Mesendoderm (in vitro differentiated cells): ENCODE data around the gene PNLIPRP1.

Experiments
- DNase-seq: peaks from one replicate; pipeline ENCODE4 v3.0.0; 2013
- H2AK5ac ChIP-seq: 2 replicates; pipeline ENCODE4 v1.6.1; 2013; ENCODE audit warnings: low read length, inconsistent platforms
- H2BK120ac ChIP-seq: 2 replicates; pipeline ENCODE4 v1.6.1; 2013; ENCODE audit warnings: low read depth, mild to moderate bottlenecking, low read length, moderate library complexity, mixed read lengths
- H2BK15ac ChIP-seq: replicated peaks from 2 replicates; pipeline ENCODE4 v1.6.1; 2013; ENCODE audit warnings: low read depth, mild to moderate bottlenecking, moderate library complexity
- H2BK5ac ChIP-seq: 2 replicates; pipeline ENCODE4 v1.6.1; 2013; ENCODE audit warnings: low read length, inconsistent platforms
- H3K18ac ChIP-seq: 2 replicates; pipeline ENCODE4 v1.6.1; 2013; ENCODE audit warnings: mild to moderate bottlenecking, low read length, mixed read lengths
- H3K23ac ChIP-seq: one replicate; pipeline ENCODE4 v1.6.1; 2013; ENCODE audit warnings: low read length
- H3K27ac ChIP-seq: 2 replicates; pipeline ENCODE4 v1.5.1; 2013; ENCODE audit warnings: low read depth, mild to moderate bottlenecking, inconsistent platforms, low read length, moderate library complexity
- H3K27me3 ChIP-seq: 2 replicates; pipeline ENCODE4 v1.6.1; 2013; ENCODE audit warnings: low read length, control low read depth, mild to moderate bottlenecking, inconsistent platforms; ENCODE audit not compliant: insufficient read depth, poor library complexity
- H3K36me3 ChIP-seq: 2 replicates; pipeline ENCODE4 v1.6.1; 2013; ENCODE audit warnings: low read length, inconsistent platforms; ENCODE audit not compliant: control insufficient read depth, insufficient read depth
- H3K4ac ChIP-seq: one replicate; pipeline ENCODE4 v1.6.1; 2013; ENCODE audit warnings: low read depth, mild to moderate bottlenecking, low read length, moderate library complexity
- H3K4me1 ChIP-seq: 2 replicates; pipeline ENCODE4 v1.6.1; 2013; ENCODE audit warnings: low read depth, low read length, inconsistent platforms; ENCODE audit not compliant: control insufficient read depth
- H3K4me2 ChIP-seq: 2 replicates; pipeline ENCODE4 v1.6.1; 2013; ENCODE audit warnings: low read length
- H3K4me3 ChIP-seq: 2 replicates; pipeline ENCODE4 v1.5.1; 2013; ENCODE audit warnings: mild to moderate bottlenecking, low read length
- H3K56ac ChIP-seq: one replicate; pipeline ENCODE4 v1.6.1; 2013; ENCODE audit warnings: low read length
- H3K79me1 ChIP-seq: 2 replicates; pipeline ENCODE4 v1.6.1; 2013; ENCODE audit warnings: low read length, inconsistent platforms
- H3K79me2 ChIP-seq: 2 replicates; pipeline ENCODE4 v1.6.1; 2013; ENCODE audit warnings: mild to moderate bottlenecking, low read length; ENCODE audit not compliant: control insufficient read depth, insufficient read depth
- H3K9ac ChIP-seq: 2 replicates; pipeline ENCODE4 v1.6.1; 2013; ENCODE audit warnings: low read length, inconsistent platforms
- H4K5ac ChIP-seq: one replicate; pipeline ENCODE4 v1.6.1; 2013; ENCODE audit warnings: low read length
- H4K8ac ChIP-seq: one replicate; pipeline ENCODE4 v1.6.1; 2013; ENCODE audit warnings: low read depth, mild to moderate bottlenecking, control low read depth, low read length, moderate library complexity
- WGBS: extraction: QIAGEN DNeasy Blood & Tissue Kit; methylation state at CpG from one replicate; pipeline ENCODE4 v1.1.7; 2013; ENCODE audit warnings: low lambda C conversion rate, missing lambda C conversion rate; ENCODE audit not compliant: insufficient coverage; ENCODE audit errors: extremely low coverage; 5-methylcytosine and 5-hydroxymethylcytosine counted together

PNLIPRP1 gene

DNA sequence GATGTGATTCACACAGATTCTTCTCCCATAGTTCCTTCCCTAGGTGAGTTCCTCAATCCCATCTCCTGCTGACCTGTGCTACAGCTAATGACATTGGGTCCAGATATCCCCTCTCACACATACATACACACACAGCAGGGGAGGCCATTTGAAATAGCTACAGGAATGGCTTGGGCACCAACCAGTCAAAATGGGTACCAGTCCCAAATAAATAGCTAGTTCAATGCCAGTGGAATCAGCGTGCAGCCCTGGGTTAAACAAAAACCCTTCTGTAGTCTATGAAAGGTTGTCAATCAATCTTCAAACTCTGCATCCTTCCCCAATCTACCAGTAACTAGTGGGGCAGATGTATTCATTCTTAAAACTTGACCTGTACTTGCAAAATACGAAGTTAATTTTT is 39.3 kb downstream of the PNLIPRP1 start:
- H4K5ac ChIP-seq = no peak overlapping the region

DNA sequence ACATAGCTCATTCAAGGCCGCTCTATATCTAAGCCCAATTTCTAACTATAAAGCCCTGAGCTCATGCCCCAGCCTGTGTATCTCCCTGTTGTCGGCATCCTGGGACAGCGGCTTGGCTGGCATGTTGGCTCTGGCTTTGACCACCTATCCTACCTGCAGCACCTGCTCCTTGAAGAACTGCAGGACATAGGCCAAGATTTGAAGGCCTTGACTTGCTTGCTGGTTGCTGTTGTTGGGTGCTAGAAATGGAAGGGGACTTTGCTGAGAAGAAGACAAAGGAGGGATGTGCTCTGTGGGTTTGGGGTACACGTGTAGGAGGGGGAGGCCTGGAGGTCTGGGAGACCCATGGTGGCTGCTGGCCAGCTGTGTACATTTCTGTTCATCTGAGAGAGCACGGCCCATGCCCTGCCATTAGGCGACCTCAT is 41.1 kb downstream of the PNLIPRP1 start:
- no peaks in the 10 kb centered on the region for H3K79me1 ChIP-seq
- no peak overlapping the region for H4K8ac ChIP-seq
- no peak overlapping the region for H3K56ac ChIP-seq
- no peak overlapping the region for H3K4ac ChIP-seq
- no peak overlapping the region for H2BK15ac ChIP-seq
- no CpG with 5 or more reads among the region's 6 CpGs for WGBS
- no peak overlapping the region for H3K4me3 ChIP-seq
- no peak overlapping the region for H2BK5ac ChIP-seq
- H3K4me1 ChIP-seq = peaks cover 8% of the 10 kb centered on the region
- no peak overlapping the region for H3K18ac ChIP-seq
- no peak overlapping the region for H4K5ac ChIP-seq
- H3K4me2 ChIP-seq = no peak overlapping the region
- H2BK120ac ChIP-seq = no peak overlapping the region
- no peaks in the 10 kb centered on the region for H3K36me3 ChIP-seq
- no peak for DNase-seq
- no peak overlapping the region for H3K27ac ChIP-seq
- no peak overlapping the region for H3K9ac ChIP-seq
- no peak overlapping the region for H2AK5ac ChIP-seq
- no peaks in the 10 kb centered on the region for H3K79me2 ChIP-seq
- H3K23ac ChIP-seq = no peak overlapping the region
- no peaks in the 10 kb centered on the region for H3K27me3 ChIP-seq

More for the DNA sequence above, 39.3 kb downstream of the PNLIPRP1 start:
- Histone ChIP-seq H2BK5ac (no peak overlapping the region), H3K27me3 (no peaks in the 10 kb centered on the region), H3K4me2 (no peak overlapping the region), H3K27ac (no peak overlapping the region), H3K9ac (no peak overlapping the region), H2AK5ac (no peak overlapping the region), H3K23ac (no peak overlapping the region), H3K4me3 (no peak overlapping the region), H3K79me2 (no peaks in the 10 kb centered on the region), H4K8ac (no peak overlapping the region), H3K56ac (no peak overlapping the region), H3K79me1 (no peaks in the 10 kb centered on the region), H3K36me3 (no peaks in the 10 kb centered on the region), H3K4ac (no peak overlapping the region), H2BK15ac (no peak overlapping the region), H2BK120ac (no peak overlapping the region), H3K4me1 (peaks cover 8% of the 10 kb centered on the region), H3K18ac (no peak overlapping the region)
- DNase-seq = no peak
- no CpG with 5 or more reads among the region's 2 CpGs for WGBS

DNA sequence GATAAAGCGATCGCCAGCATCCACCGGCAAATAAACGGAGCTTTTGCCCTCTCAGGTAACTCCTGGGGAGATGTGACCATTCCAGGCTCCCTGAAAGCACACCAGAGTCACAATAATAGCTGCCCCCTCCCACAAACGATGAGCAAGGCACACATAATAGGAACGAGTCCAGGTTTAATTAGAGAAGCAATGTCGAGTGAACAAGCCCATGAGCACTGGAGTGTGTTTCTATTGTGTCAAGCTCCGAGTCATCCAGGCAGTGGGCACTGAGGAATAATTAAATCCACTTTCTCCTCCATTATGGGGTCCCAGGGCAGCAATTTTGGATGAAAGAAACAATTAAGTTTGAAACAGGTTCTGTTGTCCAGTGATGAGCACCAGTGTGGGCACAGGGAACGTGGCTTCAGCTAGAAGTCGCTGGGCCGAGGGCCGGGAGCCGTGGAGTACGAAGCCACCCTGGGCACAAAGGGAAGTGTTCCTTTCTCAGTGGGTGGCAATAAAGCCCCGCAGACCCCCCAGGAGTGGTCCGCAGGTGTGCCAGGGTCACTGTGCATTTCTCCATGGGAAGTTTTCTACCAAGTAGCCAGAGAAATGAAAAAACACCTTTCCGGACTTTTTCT is 41.9 kb downstream of the PNLIPRP1 start:
- H4K8ac ChIP-seq = no peak overlapping the region
- WGBS = no CpG with 5 or more reads among the region's 17 CpGs

DNA sequence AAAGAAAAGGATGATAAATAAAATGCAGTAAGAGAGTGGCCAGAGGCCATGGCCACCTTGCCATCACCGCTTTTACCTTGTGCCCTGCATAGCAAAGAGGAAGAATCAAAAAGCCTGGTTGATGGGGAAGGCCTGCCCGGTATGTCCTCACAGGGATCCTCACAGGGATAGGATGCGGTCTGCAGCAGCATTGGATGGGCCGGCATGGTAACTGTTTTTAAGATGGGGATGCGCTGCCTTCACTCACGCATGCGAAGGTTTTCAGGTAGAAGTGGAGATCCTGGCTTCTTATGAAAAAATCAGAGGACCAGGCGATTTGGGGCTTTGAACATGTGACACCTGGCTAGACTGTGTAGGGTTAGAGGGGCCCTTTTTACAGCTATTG is 42.4 kb downstream of the PNLIPRP1 start:
- WGBS = no CpG with 5 or more reads among the region's 8 CpGs
- Histone ChIP-seq H2BK5ac (no peak overlapping the region), H4K8ac (no peak overlapping the region)

More for the DNA sequence above, 41.9 kb downstream of the PNLIPRP1 start:
- Histone ChIP-seq H3K9ac (no peak overlapping the region), H2BK5ac (no peak overlapping the region), H2AK5ac (no peak overlapping the region), H3K36me3 (no peaks in the 10 kb centered on the region), H3K4me2 (no peak overlapping the region), H2BK15ac (no peak overlapping the region), H3K4me3 (no peak overlapping the region), H3K56ac (no peak overlapping the region), H3K4ac (no peak overlapping the region), H3K27ac (no peak overlapping the region), H4K5ac (no peak overlapping the region), H3K79me1 (no peaks in the 10 kb centered on the region), H2BK120ac (no peak overlapping the region), H3K23ac (no peak overlapping the region), H3K79me2 (no peaks in the 10 kb centered on the region), H3K4me1 (peaks cover 8% of the 10 kb centered on the region), H3K27me3 (no peaks in the 10 kb centered on the region), H3K18ac (no peak overlapping the region)
- DNase-seq = no peak

DNA sequence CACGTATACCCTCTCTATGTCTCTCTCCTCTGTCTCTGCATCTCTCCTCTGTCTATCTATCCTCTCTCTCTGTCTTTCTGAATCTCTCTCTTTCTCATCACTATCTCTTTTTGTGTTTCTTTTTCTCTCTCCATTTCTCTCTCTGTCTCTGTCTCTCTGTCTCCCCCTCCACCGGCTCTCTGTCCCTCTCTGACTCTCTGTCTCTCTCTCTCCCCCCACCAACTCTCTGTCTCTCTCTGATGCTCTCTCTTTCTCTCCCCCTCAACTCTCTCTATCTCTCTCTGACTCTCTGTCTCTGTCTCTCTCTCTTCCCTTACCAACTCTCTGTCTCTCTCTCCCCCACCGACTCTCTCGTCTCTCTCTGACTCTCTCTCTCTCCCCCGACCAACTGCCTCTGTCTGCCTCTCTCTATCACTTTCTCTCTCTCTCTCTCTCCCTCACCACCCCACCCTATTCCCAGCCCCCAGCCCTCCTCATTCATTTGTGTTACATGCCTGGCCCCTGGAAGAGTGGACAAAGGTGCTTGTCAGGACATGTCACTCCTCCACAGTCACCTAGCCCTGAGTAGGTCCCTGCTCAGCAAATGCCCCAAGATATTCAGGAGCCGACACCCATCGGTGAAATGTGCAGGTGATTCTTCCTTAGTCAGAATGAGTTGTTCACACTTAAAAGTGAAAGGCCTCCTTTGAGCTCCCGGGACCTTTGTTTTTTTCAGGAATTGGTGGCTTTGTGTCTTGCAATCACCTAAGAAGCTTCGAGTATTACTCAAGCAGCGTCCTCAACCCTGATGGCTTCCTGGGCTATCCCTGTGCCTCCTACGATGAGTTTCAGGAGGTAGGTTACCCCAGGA is 43.6 kb downstream of the PNLIPRP1 start:
- no peak overlapping the region for H4K5ac ChIP-seq
- H3K36me3 ChIP-seq = no peaks in the 10 kb centered on the region
- WGBS = no CpG with 5 or more reads among the region's 11 CpGs
- H3K27ac ChIP-seq = no peak overlapping the region
- H3K27me3 ChIP-seq = no peaks in the 10 kb centered on the region
- H2AK5ac ChIP-seq = no peak overlapping the region
- H3K18ac ChIP-seq = no peak overlapping the region
- no peak for DNase-seq
- no peak overlapping the region for H3K4me3 ChIP-seq
- H2BK5ac ChIP-seq = no peak overlapping the region
- no peaks in the 10 kb centered on the region for H3K79me1 ChIP-seq
- no peak overlapping the region for H2BK120ac ChIP-seq
- H3K4ac ChIP-seq = no peak overlapping the region
- H3K79me2 ChIP-seq = no peaks in the 10 kb centered on the region
- no peak overlapping the region for H3K9ac ChIP-seq
- no peak overlapping the region for H3K56ac ChIP-seq
- no peak overlapping the region for H3K23ac ChIP-seq
- peaks cover 3% of the 10 kb centered on the region for H3K4me1 ChIP-seq
- no peak overlapping the region for H4K8ac ChIP-seq
- H2BK15ac ChIP-seq = no peak overlapping the region
- H3K4me2 ChIP-seq = no peak overlapping the region

More for the DNA sequence above, 42.4 kb downstream of the PNLIPRP1 start:
- no peak overlapping the region for H3K9ac ChIP-seq
- no peaks in the 10 kb centered on the region for H3K36me3 ChIP-seq
- H2AK5ac ChIP-seq = no peak overlapping the region
- H3K4ac ChIP-seq = no peak overlapping the region
- no peak overlapping the region for H3K4me2 ChIP-seq
- H3K18ac ChIP-seq = no peak overlapping the region
- no peak overlapping the region for H2BK120ac ChIP-seq
- no peak overlapping the region for H4K5ac ChIP-seq
- no peak overlapping the region for H3K27ac ChIP-seq
- H3K79me2 ChIP-seq = no peaks in the 10 kb centered on the region
- no peaks in the 10 kb centered on the region for H3K79me1 ChIP-seq
- no peak overlapping the region for H3K4me3 ChIP-seq
- H3K23ac ChIP-seq = no peak overlapping the region
- no peak for DNase-seq
- no peaks in the 10 kb centered on the region for H3K27me3 ChIP-seq
- peaks cover 8% of the 10 kb centered on the region for H3K4me1 ChIP-seq
- H2BK15ac ChIP-seq = no peak overlapping the region
- no peak overlapping the region for H3K56ac ChIP-seq
